GM19452 (cell line): ENCODE results near the gene FGF6.
"Not testable (repeated sequence)": the region's sequence is repeated elsewhere in the genome, so short reads cannot be mapped to it uniquely, and the experiment has no call there.

ENCODE experiments used
- ATAC-seq: cut with Tn5 transposase; IDR thresholded peaks from one replicate; pipeline ENCODE4 v1.9.1; 2021; ENCODE audit not compliant: unreplicated experiment

The FGF6 gene

DNA sequence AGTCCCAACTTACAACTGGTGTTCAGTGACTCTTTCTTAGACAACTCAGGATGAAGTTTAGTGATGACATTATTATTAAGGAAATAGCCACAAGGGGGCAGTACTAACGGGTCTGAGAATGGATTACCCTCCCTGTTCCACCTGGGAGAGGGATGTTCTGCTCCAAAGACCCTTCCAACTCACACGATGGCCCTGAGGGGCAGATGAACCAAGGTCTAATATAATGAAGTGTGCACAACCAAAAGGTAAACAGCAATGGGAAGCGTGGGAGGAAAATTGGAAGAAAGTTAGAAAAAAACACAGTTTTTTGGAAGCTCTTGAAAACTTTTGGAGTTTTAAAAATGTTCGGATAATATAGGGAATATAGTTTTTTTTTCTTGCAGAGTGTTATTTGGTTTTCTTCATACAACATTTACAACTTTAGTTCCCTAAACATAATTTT is 24.0 kb downstream of the FGF6 start:
- no peak for ATAC-seq

GRCh38 chr12:4420138-4420670 is 25.4 kb downstream of the FGF6 start:
- ATAC-seq = no peak

DNA sequence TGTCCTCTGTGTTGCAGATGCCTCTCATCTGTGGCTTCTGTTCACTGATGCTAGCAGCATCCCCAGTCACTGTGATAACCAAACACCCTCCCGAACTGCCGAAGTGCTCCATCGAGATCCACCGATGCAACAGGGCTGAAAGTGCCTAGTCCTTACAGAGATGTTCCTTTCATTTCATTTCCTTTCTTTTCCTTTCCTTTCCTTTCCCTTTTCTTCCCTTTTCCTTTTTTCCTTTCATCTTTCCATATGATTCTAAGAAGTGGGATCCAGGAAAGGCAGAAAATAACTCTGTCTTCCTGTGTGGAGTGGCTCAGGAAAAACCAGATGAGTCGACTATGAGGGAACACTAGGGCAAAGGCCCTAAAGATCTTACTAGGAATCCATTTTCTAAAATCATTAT is 26.7 kb downstream of the FGF6 start:
- ATAC-seq = no peak

- ATAC-seq = no peak
Observed at GRCh38 chr12:4417936-4418335, 27.7 kb downstream of the FGF6 start.

DNA sequence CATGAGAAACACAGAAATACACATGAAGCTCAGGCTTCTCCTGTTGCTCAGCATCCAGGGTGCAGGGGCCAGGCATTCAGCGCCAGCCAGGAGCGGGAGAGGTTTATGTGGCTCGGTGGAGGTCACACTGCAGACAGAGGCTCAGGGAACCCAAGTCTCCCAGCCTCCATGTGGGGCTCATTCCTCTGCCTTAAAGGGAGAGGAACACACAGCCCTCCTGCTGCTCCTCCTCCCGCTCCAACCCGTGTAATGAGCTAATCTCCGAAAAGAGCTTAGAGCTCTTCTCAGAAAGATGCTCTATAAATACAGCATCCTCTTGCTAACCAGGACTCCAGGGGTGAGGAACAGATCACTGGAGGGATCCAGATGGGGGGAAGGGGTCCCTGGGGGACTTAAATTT is 28.2 kb downstream of the FGF6 start:
- ATAC-seq = no peak

- ATAC-seq = no peak
Observed at GRCh38 chr12:4416276-4416675, 29.3 kb downstream of the FGF6 start.

DNA sequence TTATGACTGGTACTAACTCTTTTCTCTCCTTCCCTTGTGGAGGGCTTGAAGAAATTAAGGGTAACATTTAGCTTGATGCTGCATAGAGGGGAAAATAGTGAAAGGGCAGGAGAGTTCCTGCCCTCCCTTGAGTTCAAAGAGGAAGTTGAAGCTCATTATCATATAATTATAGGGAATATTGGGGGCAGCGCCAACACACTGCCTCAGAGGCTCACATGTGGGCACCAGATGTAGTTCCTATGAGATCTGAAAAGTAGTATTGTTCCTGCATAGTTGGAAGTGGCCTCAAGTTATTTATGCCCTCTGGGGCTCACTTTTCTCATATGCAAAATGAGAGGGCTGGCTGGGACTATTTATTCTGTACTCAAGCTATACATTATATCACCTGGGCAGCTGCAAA is 33.1 kb downstream of the FGF6 start:
- no peak for ATAC-seq

DNA sequence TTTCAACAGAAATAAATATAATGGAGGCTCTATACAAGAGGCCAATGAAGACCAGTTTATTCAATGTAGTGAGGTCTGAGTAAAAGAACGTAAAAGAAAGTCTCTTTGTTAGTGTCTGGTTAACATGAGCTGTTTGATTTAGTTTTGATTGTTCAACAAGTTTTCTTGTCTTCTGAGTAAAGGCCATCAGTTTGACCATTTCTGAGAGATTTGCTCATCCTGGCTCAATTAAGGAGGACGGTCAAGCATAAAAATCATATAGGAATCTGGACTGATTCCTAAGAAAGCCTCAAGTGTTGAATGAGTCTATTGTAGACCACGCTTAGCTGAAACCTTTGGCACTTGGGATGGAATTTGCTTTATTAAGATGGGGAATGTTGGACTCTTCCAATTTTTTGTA is 33.6 kb downstream of the FGF6 start:
- no peak for ATAC-seq

GRCh38 chr12:4407136-4407535 is 38.5 kb downstream of the FGF6 start:
- no peak for ATAC-seq

GRCh38 chr12:4404877-4405637 is 40.6 kb downstream of the FGF6 start:
- not testable (repeated sequence) for ATAC-seq

- no peak for ATAC-seq
Observed at GRCh38 chr12:4402996-4403395, 42.6 kb downstream of the FGF6 start.

DNA sequence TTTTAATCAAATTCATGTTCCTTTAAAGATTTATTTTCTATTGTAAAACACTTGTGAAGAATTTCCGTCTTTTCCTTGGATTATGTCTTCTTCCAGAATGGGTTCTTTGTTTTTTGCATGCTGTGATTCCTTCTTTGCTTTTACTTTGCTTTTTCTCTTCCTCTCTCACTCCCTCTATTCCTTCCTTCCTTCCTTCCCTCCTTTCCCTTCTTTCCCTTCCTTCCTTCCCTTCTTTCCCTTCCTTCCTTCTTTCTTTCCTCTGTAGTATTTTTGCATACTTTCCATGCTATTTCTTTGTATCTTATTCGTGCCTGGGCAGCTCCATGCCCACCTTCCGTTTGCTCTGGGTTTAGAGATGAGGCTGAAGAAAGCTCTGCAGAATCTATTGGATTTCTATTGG is 44.5 kb downstream of the FGF6 start:
- ATAC-seq = no peak

- no peak for ATAC-seq
Observed at GRCh38 chr12:4395818-4396217, 49.8 kb downstream of the FGF6 start.

DNA sequence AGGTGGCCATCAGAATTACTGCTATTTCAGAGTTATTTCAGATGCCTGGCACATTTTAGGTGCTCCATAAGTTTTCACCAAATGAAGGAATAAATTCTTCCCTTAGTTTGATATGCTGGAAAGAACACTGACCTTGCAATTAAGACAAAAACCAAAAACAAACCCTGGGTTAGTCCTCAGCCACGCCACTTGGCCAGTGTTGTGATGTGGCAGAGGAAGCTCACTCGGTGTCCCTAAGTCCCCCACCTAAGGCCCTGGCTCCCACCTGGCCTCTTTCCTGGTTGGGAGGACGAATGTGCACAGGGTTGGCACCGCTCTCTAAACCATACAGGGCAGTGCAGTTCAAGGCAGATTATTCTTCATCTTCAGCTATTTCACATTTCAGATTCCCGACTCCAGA is 52.4 kb downstream of the FGF6 start:
- no peak for ATAC-seq

DNA sequence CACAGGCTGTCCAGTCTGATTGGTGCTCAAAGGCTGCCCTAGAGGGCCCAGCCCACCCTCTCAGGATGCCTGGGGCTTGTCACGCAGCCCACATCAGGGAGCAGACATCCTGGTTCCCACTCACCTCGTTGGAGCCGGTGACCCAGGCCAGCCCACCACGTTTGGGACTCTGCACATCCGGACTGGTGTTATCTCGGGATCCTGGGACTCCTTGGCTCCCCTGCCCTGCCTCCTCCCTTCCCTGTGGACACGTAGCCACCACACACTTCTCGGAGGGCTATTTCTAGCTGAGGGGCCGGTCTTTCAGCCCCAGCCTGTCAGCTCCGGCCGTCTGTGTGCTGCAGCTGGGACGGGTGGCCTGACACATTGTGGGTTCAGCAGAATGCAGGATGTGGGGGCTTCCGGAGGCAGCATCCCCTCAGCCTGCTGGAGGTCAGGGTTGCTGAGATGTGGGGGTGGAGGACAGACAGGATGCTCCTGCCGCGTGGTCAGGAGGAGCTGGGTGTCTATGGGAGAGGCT is 53.3 kb downstream of the FGF6 start:
- ATAC-seq = no peak

GRCh38 chr12:4388662-4389061 is 57.0 kb downstream of the FGF6 start:
- ATAC-seq = no peak

DNA sequence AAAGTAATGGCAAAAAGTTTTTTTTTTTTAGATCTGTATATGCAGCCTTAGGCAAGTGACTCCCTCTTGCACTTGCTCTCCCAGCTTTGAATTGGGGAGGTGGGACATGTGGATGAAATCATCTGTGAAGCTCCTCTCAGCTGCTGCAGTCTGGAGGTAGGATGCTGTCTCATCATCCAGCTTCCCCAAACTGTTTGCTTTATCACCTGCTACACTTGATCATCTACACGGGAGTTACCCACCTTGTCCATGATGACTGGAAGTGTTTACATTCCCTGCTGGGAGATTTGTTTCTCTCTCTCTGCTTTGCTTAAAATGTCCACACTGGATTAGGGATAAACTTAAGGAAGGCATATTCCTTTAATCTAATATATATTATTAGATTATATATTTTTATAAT is 57.6 kb downstream of the FGF6 start:
- no peak for ATAC-seq

DNA sequence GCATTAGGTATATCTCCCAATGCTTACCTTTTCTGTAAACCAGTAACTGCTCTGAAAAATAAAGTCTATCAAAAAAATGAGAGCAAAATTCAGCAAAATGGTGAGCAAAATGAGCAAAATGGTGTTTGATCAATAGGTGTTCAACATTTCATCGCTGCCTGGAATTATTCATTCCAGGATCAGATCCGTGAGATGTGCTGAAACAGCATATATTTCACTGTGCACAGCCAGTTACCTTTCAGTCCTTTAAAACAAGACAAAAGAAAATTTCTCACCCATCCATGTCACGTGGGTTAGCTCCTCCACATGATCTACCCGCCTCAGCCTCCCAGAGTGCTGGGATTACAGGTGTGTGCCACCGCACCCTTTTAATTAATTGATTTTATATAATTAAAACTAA is 58.0 kb downstream of the FGF6 start:
- ATAC-seq = no peak

- no peak for ATAC-seq
Observed at GRCh38 chr12:4386801-4387200, 58.8 kb downstream of the FGF6 start.
